GM10248 (cell line): ENCODE results near the gene NUP37.

Experiments
- CTCF ChIA-PET: fragments of 300-600 bp; sonication (Branson Sonifier 250); formaldehyde crosslinking; extraction: SDS; loops from one replicate; lab custom pipeline; 2021; ENCODE audit warnings: antibody characterized with exemption; lab: Yijun Ruan, JAX
- POLR2A ChIA-PET: fragments of 350-650 bp; sonication (Branson Sonifier 250); formaldehyde crosslinking; extraction: SDS; loops from one replicate; lab custom pipeline; 2020; ENCODE audit warnings: antibody characterized with exemption; lab: Yijun Ruan, JAX
- DNase-seq: peaks from one replicate; pipeline ENCODE4 v3.0.0; 2012; ENCODE audit errors: extremely low spot score
- TF ChIP-seq, protein P1 (sequence below): IDR thresholded peaks from 2 replicates; pipeline ENCODE4 v1.5.1; 2012; ENCODE audit warnings: mild to moderate bottlenecking, low read depth; ENCODE audit errors: extremely low read depth, missing control alignments, control extremely low read depth

The NUP37 gene

DNA sequence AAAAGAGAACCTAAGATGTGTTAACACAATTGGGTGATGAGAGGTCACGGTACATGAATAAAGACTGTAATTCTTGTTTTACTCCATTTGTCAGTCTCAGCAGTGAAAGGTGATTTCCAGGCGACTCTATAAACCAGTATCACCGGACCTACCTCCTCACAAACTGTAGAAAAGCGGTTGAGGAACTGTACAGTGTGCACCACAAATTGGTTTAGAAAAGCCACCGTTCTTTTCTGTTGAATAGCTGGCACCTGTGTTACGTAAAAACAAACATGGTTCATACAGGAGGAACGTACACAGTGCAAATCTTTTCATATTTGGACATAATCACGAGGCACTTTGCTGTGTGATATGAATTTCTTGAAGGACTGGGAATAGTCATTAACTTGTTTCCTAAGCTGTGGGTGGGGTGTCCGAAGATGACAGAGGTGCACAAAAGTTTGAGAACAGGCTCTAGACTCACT lies 58.8 kb downstream of the NUP37 start:
- TF ChIP-seq, protein P1, sequence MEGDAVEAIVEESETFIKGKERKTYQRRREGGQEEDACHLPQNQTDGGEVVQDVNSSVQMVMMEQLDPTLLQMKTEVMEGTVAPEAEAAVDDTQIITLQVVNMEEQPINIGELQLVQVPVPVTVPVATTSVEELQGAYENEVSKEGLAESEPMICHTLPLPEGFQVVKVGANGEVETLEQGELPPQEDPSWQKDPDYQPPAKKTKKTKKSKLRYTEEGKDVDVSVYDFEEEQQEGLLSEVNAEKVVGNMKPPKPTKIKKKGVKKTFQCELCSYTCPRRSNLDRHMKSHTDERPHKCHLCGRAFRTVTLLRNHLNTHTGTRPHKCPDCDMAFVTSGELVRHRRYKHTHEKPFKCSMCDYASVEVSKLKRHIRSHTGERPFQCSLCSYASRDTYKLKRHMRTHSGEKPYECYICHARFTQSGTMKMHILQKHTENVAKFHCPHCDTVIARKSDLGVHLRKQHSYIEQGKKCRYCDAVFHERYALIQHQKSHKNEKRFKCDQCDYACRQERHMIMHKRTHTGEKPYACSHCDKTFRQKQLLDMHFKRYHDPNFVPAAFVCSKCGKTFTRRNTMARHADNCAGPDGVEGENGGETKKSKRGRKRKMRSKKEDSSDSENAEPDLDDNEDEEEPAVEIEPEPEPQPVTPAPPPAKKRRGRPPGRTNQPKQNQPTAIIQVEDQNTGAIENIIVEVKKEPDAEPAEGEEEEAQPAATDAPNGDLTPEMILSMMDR: no peak
- DNase-seq: peak; percentile 47
- ChIA-PET CTCF (interaction anchor here (0.7 to 1.4 kb wide), 4 partner anchors 8 to 708 kb away, joined by 3 read pairs; no protein-coding TSS in a partner anchor), POLR2A (interaction anchor here (0.6 to 1.1 kb wide), 2 partner anchors 10 to 1723 kb away, joined by 3 read pairs; no protein-coding TSS in a partner anchor)

DNA sequence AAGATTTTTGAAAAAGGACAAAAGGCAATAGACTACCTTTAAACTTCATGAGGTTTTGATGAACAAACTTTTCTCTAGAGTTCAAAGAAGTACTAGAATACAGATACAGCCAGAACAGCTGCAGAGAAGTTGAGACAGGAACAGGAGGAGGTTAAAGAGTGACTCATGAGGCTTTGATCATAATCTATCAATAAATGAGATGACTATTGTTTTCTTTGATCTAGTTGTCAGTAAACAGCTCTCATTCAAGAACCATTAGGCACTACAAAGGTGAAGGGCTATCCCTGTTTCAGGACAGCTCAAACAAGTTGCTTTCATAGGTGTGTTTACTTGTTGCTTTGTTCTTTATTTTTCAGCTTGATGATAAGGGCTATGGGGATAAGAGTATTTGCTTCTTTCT lies 60.6 kb downstream of the NUP37 start:
- CTCF ChIA-PET: interaction anchor here (0.7 to 1.4 kb wide), 2 partner anchors 13 to 15 kb away, joined by 3 to 4 read pairs; no protein-coding TSS in a partner anchor
- POLR2A ChIA-PET: no interaction called here
- DNase-seq: no peak
- TF ChIP-seq, protein P1: no peak

DNA sequence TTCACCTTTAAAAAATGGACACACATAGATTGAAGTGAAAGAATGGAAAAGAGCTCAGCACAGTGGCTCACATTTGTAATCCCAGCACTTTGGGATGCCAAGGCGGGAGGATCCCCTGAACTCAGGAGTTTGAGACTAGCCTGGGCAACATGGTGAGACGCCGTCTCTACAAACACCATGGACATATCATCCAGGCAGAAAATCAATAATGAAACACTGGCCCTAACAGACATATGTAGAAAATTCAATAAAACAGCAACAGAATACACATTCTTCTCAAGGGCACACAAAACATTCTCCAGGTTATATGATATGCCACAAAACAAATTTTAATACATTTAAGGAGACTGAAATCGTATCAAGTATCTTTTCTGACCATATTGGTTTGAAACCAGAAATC lies 65.6 kb downstream of the NUP37 start:
- TF ChIP-seq, protein P1: no peak
- ChIA-PET CTCF (no interaction called here), POLR2A (no interaction called here)
- no peak for DNase-seq

DNA sequence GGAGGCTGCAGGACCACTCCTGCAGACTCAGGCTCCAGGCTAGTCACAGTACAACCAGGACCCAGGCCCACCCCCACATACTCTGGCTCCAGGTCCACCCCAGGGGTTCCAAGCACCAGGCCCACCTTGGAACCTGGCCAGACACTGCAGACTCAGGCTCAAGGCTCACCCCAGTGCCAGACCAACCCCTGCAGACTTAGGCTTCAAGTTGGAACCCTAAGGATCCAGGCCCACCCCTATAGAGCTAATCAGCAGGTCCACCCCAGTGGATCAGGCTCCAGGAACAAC lies 66.9 kb downstream of the NUP37 start:
- ChIA-PET POLR2A (no interaction called here), CTCF (interaction anchor here (1.0 kb wide), 1 partner anchor 9 kb away, joined by 3 read pairs; the partner anchor contains the start of gene WASHC3)
- no peak for DNase-seq
- TF ChIP-seq, protein P1: no peak

DNA sequence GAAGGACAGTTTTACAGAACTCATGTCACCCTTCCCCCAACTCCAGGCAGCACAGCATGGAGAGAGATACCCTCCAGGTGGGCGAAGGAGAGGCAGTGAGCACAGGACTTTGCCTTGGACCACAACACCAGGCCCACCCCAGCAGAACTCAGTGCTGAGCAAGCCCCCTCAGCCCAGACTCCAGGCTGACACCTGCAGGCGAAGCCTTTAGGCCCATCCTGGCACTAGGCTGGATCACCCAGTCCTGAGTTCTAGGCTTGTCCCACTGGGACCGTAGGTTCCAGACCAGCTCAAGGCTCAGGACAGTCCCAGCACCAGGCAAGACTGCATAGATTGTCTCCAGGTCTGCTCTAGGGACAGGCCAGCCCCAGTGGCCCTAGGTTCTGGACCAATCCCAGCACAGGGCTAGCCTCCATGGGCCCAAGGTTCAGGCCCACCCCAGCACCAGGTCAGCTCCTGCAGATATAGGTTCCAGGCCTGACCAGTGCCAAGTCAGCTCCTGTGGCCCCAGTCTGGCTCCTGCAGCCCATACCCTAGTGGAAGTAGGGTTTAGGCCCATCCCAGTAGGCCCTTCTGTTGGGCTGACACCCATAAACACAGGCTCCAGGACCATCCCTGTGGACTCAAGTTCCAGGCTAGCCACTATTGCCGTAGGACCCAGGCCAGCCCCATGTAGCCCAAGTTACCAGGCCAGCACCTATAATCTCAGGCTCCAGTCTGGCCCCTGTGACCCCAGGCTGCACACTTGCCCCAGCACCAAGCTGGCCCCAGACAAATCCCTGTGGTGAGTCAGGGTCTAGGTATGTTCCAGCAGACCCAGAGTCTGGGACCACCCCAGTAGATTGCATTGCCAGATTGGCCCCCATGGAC lies 67.5 kb downstream of the NUP37 start:
- TF ChIP-seq, protein P1: no peak
- DNase-seq: no peak
- ChIA-PET CTCF (interaction anchor here (1.0 kb wide), 1 partner anchor 9 kb away, joined by 3 read pairs; the partner anchor contains the start of gene WASHC3), POLR2A (no interaction called here)

DNA sequence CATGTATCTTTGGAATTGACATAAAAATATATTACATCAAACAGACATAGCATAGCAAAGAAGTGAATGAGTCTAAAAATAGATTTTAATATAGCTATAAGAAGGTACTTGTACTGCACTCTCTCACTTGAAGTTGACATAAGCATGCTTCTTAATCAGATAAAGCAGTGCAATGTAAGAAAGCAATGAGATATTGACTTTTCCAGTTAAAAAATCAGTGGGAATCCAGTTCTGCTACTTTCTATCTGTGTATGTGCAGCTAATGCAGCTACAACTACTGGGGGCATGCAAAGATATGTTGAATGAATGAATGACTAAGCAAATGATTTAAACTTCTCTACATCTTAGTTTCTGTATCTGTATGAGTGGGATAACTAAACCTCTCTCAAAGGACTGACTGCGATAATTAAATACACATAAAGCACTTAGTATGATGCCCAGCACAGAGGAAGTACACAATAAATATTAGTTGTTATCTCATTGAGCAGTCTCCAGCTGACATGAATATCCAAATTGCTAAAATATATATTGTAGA lies 68.4 kb downstream of the NUP37 start:
- ChIA-PET CTCF (interaction anchor here (1.9 kb wide), 1 partner anchor 22 kb away, joined by 5 read pairs; no protein-coding TSS in a partner anchor), POLR2A (interaction anchor here (0.9 kb wide), 1 partner anchor 10 kb away, joined by 3 read pairs; no protein-coding TSS in a partner anchor)
- DNase-seq: no peak
- TF ChIP-seq, protein P1: no peak
